Lower lobe of right lung (tissue), 2 donors: Measurements from ENCODE around the gene OSBPL8. TPM values are rescaled to one million over a fixed set of nuclear protein-coding genes. Genes with fewer than 3 reads are reported as not detected.

Experiments used
- ATAC-seq, 2 donors: fragments of 200-7000 bp; cut with Tn5 transposase; one replicate each; pipeline ENCODE4 v1.9.1; 2020 to 2022; ENCODE audit warnings: mild to moderate bottlenecking in 2 of 2, moderate library complexity in 2 of 2
- DNase-seq: peaks from one replicate; pipeline ENCODE4 v3.0.0-alpha.2; 2020
- H3K27ac ChIP-seq: fragments of 200-600 bp; one replicate; pipeline ENCODE4 v1.8.0; 2022
- H3K27me3 ChIP-seq: fragments of 200-600 bp; one replicate; pipeline ENCODE4 v1.8.0; 2022; ENCODE audit warnings: low read depth
- H3K36me3 ChIP-seq: fragments of 200-600 bp; one replicate; pipeline ENCODE4 v1.8.0; 2022; ENCODE audit warnings: mild to moderate bottlenecking
- H3K4me1 ChIP-seq: fragments of 200-600 bp; one replicate; pipeline ENCODE4 v1.8.0; 2022
- H3K4me3 ChIP-seq: fragments of 200-600 bp; one replicate; pipeline ENCODE4 v1.8.0; 2022; ENCODE audit warnings: mild to moderate bottlenecking
- H3K9me3 ChIP-seq: fragments of 200-600 bp; one replicate; pipeline ENCODE4 v1.8.0; 2022
- CTCF ChIP-seq: fragments of 200-600 bp; IDR thresholded peaks from one replicate; pipeline ENCODE4 v1.8.0; 2022; ENCODE audit warnings: antibody characterized with exemption, mild to moderate bottlenecking
- intact Hi-C: fragments of 100-400 bp; cut with DNase I; formaldehyde crosslinking; loops from one replicate; pipeline ENCODE4 v1.11.0; 2022
- total RNA-seq: library from RNA; stranded (reverse); fragmentation: NEBNext Ultra II Directional; extraction: Animal tissue kit (Norgen Biotek cat#: 25700); gene quantifications from one replicate; pipeline ENCODE4 v1.2.1, GENCODE V29; 2021
- donor health status: DM: no; HTN: yes; CAD: no; lungs with severe emphysema.

Gene OSBPL8
- total RNA-seq, 1 donor from 2014 or later = 82.7 TPM

- Histone ChIP-seq H3K27me3 (no peaks in the 10 kb centered on the region), H3K4me3 (no peak overlapping the region), H3K4me1 (peaks cover 5% of the 10 kb centered on the region), H3K36me3 (no peaks in the 10 kb centered on the region), H3K27ac (peak overlapping the region; percentile 69), H3K9me3 (no peaks in the 10 kb centered on the region)
- intact Hi-C loops = no loop called here
- DNase-seq = no peak
- no peak for TF ChIP-seq CTCF
- peak; percentile 78 to 87 for ATAC-seq
Measured at GRCh38 chr12:76588881-76589565, 29.5 kb upstream of the OSBPL8 start.

- H3K4me1 ChIP-seq = peaks cover 5% of the 10 kb centered on the region
- peak overlapping the region; percentile 69 for H3K27ac ChIP-seq
- no peaks in the 10 kb centered on the region for H3K27me3 ChIP-seq
- intact Hi-C loops = no loop called here
- peak in 1 of 2 donors; percentile 34 for ATAC-seq
- no peak for TF ChIP-seq CTCF
- no peaks in the 10 kb centered on the region for H3K9me3 ChIP-seq
- H3K4me3 ChIP-seq = no peak overlapping the region
- DNase-seq = no peak
- H3K36me3 ChIP-seq = no peaks in the 10 kb centered on the region
Measured at GRCh38 chr12:76587428-76588178, 28.0 kb upstream of the OSBPL8 start.

GRCh38 chr12:76586764-76587395 lies 27.3 kb upstream of the OSBPL8 start:
- no peak overlapping the region for H3K4me3 ChIP-seq
- DNase-seq (no peak), ATAC-seq (peak; percentile 53 to 62)
- H3K27ac ChIP-seq = no peak overlapping the region
- H3K36me3 ChIP-seq = no peaks in the 10 kb centered on the region
- peaks cover 5% of the 10 kb centered on the region for H3K4me1 ChIP-seq
- peak; percentile 74 for TF ChIP-seq CTCF
- intact Hi-C loops = no loop called here
- no peaks in the 10 kb centered on the region for H3K9me3 ChIP-seq
- H3K27me3 ChIP-seq = no peaks in the 10 kb centered on the region

GRCh38 chr12:76583301-76583700 lies 23.7 kb upstream of the OSBPL8 start:
- DNase-seq = no peak
- intact Hi-C loops = no loop called here
- Histone ChIP-seq H3K27me3 (no peaks in the 10 kb centered on the region), H3K27ac (no peak overlapping the region), H3K4me1 (peaks cover under 1% of the 10 kb centered on the region), H3K4me3 (no peak overlapping the region), H3K9me3 (no peaks in the 10 kb centered on the region), H3K36me3 (no peaks in the 10 kb centered on the region)
- no peak for ATAC-seq
- TF ChIP-seq CTCF = no peak

GRCh38 chr12:76573840-76574373 lies 14.3 kb upstream of the OSBPL8 start:
- Histone ChIP-seq H3K36me3 (no peaks in the 10 kb centered on the region), H3K9me3 (no peaks in the 10 kb centered on the region), H3K27ac (no peak overlapping the region), H3K4me3 (no peak overlapping the region), H3K4me1 (no peaks in the 10 kb centered on the region), H3K27me3 (no peaks in the 10 kb centered on the region)
- ATAC-seq (no peak), DNase-seq (no peak)
- TF ChIP-seq CTCF = no peak
- intact Hi-C loops = no loop called here
